HG03469 (cell line): ENCODE results near the gene SMARCB1.

Source experiments
- ATAC-seq: cut with Tn5 transposase; IDR thresholded peaks from one replicate; pipeline ENCODE4 v1.9.1; 2021; ENCODE audit warnings: mild to moderate bottlenecking, moderate library complexity, moderate number of reproducible peaks; ENCODE audit not compliant: unreplicated experiment

SMARCB1 gene

DNA sequence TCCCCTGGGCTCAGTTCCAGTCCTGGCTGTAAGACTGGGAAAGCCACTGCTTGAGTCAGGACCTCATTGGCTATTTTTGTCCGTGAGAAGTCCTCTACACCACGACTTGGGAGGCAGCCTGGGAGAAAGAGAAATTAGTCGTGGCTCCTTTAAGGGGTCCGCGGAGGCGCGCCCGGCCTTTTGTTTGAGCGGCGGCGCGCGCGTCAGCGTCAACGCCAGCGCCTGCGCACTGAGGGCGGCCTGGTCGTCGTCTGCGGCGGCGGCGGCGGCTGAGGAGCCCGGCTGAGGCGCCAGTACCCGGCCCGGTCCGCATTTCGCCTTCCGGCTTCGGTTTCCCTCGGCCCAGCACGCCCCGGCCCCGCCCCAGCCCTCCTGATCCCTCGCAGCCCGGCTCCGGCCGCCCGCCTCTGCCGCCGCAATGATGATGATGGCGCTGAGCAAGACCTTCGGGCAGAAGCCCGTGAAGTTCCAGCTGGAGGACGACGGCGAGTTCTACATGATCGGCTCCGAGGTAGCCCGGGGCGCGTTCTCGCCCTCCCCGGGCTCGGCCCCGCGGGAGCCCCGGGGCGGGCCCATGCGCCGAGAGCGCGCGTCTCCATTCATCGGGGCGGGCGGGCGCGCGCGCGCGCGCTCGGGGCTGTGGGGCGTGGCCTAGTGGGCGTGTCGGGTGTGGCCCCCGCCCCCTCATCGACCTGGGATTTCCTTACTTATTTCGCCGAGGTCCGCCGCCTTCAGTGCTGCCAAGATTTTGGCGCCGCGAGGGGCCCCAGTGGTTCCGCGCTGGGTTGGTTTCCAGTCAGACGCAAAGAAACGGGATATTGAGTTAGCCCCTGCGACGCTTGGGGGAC lies at the start of gene SMARCB1:
Gene SMARCB1, plus strand, starts transcription at position 215 of the 848 bp plus-strand sequence. Its CDS starts 204 bp downstream, at position 419.
- ATAC-seq = no peak

DNA sequence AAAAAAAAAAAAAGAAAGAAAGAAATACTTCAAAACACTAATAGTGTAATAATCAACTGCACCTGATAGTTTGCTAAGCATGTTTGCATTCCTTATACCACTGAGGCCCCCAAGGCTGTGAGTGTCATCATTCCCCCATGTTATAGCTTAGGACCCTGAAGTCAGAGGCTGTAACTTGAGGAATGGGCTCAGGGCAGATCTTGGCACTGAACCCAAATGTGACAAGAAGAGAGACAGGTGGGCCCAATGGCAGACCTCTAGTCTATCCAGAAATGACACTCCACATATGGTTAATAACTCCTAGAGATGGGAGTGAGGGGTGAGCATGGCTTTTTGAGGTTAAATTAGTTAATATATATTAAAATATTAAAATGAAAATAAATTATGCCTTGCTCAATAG lies 49.1 kb upstream of the SMARCB1 start:
- no peak for ATAC-seq

DNA sequence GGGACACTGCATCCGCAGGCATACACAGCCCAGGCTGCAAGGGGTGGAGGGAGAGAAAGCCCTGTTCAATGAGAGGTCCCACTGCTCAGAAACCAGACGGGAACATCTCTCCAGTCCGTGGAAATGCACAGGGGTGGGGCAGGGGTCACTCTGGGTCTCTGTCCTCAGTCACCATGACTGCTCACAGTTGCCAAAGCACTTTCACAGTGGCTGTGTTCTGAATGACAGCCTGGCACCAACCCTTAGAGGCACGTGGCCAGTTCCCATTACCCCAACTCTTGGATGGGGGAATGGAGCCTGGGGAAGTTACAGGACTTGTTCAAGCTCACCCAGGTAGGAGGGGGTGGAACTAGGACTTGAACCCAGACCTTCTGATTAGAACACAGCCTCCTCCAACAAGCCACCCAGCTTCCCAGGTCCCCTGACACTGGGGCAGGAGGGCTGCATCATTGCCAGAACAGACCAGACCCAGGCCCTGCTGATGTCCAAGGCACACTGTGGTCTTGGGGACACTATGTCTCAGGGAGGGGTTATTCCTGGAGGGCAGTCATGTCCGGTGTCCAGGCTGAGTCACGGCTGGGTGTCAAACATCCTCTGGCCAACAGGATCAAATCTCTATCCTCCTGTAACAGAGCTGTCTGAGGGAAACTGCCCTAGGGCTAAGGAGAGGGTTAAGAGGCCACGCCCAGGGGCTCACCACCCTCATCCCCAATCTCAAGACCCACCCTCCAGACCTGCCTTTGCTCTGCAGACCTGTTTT lies 44.1 kb upstream of the SMARCB1 start:
- ATAC-seq = no peak

DNA sequence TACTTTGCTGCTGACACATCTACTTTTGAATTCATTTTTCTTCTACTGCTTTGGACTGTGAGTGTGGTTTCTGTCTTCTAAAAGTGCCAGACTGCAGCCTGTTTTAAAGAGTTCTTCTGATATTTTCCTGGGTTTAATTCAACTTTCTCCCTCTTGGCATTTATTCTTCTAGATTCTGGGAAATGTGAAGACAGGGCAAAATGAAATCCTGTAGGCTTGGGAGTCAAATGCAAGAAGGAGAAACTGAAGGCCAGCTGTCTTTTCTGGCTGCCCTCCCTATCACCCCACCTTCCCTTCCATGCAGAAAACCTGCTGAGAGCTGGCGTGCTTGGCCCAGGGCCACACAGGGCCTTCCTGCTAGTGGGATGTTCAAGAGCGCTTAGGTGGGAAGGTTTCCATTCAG lies 43.5 kb upstream of the SMARCB1 start:
- no peak for ATAC-seq

DNA sequence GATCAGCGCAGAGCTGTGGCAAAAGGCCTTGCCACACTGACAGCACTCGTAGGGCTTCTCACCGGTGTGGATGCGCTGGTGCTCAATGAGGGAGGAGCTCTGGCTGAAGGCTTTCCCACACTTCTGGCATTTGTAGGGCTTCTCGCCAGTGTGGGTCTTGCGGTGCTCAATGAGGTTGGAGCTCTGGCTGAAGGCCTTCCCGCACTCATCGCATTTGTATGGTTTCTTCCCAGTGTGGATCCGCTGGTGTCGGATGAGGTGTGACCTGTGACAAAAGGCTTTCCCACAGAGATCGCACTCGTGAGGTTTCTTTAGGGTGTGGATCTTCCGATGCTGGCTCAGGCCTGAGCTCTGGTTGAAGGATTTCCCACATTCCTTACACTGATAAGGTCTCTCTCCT lies 42.8 kb upstream of the SMARCB1 start:
- no peak for ATAC-seq

DNA sequence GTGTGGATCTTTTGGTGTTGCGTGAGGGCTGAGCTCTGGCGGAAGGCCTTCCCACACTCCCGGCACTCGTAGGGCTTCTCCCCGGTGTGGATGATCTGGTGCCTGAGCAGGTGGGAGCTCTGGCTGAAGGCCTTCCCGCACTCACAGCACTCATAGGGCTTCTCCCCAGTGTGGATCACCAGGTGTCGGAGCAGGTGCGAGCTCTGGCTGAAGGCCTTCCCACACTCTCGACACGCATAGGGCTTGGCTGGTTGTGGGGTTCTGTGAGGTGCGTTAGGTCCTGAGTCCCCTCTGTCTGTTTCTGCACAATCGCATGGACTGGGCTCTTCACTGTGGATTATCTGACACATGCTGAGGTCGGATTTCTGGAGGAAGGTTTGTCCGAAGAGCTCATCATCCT lies 42.3 kb upstream of the SMARCB1 start:
- ATAC-seq = no peak

DNA sequence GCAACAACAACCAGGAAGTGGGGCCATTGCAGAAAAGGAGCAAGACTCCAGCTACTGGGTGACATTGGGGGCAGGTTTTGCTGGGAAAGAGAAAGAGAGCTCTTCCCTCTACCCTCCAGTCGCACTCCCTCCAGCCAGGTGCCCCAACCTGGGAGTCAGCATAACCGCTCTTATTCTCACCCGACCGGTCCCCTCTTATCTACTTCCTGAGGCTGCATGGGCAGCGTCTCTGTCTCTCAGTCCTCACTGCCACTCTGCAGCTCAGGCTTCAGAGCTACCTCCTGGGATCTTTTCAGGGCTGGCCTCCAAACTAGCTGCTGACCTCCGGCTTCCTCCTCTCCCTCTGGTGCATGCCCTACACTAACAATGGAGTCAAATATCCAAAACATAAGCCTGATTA lies 41.0 kb upstream of the SMARCB1 start:
- no peak for ATAC-seq

DNA sequence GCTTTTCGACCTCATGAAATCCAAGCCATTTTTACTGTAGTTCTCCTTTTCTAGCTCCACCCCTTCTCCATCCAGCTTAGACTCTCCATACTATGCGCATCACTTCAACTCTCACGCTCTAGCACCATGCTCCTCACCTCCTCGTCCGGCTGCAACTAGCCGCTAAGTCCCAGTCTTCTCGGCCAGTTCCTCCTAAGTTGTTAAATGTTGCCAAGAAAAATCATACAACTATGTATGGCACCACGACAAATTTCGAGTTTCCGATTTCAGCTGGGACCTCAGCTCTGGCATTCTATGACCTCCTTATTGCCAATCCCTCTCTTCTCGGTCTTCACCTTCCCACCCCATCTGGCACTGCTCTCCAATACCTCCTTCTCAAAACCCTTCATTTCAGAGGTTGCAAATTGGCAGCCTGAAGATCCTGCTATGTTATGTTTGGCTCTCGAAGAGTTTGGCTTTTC lies 36.9 kb upstream of the SMARCB1 start:
- no peak for ATAC-seq

DNA sequence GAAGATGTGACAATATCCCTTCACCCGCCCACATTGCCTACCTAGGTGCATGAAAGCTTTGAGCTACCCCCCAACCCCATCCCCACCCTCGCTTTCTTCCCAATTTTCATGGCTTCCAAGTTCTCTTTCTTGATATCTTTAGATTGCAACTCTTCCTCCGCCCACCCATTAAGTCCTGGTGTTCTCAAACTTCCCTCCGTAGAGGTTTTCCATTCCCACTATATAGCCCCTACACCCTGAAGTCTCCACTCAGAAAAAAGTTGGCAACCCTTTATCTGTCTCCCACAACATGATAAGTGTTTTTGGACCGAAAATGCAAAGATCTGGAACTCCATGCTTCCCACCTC lies 36.4 kb upstream of the SMARCB1 start:
- ATAC-seq = no peak

DNA sequence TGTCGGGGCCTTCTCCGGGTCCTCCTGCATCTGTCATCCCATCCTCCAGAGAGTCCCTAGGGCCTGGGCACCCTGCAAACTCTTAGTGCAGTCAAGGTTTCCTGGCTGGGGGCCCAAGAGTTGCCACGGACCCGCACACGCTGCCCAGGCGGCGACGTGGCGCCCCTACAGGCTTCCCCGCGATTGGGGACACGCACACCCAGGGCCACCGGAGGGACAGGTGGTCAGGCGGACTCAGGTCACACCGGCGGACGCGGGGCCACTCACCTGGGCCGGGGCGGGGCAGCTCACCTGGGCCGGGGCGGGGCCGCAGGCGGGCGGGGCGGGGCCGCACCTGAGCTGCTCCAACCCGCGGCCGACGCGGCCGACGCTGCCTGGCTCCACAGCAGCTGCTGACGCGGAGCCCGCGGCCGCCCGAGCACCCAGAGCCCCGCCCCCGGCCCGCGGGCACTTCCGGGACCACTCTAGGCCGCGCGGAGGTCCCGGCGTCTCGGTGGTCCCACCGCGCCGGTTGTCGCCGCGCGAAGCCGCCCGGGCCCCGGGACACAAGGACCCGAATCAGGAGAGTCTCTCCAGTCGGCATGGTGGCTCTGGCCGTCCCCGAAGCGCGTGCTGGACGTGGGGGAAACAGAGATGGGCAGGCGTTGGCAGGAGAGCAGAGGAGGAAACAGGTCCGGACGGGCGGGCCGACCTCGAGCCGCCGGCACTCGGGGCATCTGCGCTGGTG lies 35.9 kb upstream of the SMARCB1 start, which contains the start of gene ZNF70:
Gene ZNF70, minus strand, starts transcription at position 399 of the 727 bp plus-strand sequence. CDS start 5,972 bp downstream, outside the sequence.
- no peak for ATAC-seq

DNA sequence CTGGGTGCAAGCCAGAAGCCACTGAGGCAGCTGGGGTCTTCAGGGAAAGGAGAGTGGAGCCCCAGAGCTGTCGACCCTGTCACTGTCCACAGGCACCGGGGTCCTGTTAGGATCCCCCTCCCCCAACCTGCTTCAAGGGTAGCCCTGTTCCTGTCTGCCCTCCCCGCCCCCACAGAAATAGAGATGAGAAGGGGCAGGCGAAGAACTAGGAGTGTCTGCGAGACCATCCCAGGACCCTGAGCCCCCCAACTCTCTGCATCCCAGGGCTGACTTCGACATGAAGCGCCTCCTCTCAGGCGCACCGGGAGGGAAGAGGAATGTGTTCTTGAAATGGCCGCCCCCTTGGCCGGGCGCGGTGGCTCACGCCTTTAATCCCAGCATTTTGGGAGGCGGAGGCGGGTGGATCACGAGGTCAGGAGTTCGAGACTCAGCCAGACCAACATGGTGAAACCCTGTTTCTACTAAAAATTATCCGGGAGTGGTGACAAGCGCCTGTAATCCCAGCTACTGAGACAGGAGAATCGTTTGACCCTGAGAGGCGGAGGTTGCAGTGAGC lies 35.2 kb upstream of the SMARCB1 start:
- ATAC-seq = no peak

DNA sequence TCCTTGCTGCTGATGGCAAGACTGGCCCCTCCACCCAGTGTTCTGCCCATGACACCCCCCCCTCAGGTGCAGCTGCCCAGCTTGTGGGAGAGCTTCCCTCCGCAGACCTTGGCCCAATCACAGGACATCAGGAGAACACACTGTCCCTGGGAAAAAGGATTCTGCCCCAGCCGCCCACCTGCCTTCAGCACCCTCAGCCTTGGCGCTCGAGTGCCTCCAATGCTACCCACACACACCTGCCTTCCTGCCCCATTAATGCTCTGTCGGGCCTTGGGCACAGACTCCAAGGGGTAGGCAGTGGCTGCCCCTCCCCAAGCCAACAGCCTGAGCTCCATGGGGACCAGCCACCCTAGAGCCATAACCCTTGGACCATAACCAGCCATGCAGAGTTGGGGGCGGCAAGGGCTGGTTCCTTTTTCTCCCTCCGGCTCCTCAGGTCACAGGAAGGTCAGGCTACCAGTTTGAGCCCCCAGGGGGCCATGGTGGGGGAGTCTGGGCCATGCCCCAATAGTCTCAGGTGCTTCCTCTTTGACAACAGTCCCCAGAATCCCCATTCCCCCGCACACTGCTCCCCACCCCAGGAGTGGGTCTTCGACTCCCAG lies 34.6 kb upstream of the SMARCB1 start:
- no peak for ATAC-seq

DNA sequence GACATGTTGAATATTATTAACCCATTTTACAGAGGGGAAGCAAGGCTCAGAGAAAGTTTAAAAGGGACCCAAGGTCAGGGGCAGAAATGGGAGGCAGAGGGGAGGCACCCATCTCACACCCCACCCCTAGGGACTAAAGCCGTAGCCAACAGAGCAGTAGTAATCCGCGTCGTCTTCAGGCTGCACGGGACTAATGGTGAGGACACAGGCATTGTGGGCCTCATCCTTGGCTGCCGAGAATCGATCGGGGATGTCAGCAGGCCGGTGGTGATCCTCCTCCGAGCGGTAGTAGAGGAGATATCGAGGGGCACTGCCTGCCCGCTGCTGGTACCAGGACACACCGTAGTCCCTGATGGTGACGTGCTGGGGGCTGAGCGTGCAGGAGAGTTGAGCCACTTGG lies 34.0 kb upstream of the SMARCB1 start:
- no peak for ATAC-seq

DNA sequence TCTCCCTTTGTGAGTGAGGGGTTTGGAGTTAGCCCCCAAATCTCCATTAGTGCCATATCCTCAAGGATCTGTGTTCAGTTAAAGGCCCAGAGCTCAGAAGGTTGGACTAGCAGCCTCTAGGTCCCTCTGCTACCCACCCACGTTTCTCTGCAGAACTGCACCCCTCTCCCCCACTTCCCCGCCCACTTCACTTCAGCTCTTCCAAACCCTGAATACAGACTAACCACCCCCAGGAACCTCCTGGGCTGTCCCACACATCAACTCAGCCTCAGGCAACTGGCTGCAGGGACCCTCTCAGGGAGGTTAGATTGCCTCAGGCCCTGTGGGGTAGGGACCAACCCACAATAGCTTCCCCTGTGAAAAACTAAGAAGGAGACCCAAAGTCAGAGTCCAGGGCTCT lies 33.4 kb upstream of the SMARCB1 start:
- ATAC-seq = no peak

DNA sequence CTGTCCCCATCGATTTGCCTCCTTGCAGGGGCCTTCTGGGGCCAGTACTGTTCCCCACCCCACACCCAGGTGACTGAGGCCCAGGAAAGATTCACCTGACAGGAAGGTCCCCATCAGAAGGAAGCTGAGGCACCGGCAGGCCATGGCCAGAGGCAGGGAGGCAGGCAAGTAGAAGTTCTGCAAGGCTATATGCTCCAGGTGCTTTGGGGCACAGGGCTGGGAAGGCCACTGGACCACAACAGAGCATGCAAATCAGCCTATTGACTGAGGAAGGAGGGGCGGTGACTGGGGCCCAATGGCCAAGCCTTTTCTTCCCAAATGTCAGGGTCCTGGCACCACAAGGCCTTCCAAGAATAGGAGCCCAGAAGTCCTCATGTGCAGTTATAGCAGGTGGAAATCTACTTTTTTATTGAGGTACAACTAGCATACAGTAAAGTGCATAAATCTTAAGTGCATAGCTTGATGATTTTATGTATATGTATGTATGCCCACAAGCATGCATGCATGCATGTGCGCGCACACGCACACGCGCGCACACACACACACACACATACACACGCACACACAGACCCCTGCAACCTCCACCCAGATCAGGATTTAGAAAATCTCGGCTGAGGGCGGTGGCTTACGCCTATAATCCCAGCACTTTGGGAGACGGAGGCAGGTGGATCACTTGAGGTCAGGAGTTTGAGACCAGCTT lies 32.4 kb upstream of the SMARCB1 start, which contains the start of gene VPREB3:
Gene VPREB3, minus strand, starts transcription at position 206 of the 700 bp plus-strand sequence. Its CDS starts 62 bp downstream, at position 144.
- no peak for ATAC-seq

DNA sequence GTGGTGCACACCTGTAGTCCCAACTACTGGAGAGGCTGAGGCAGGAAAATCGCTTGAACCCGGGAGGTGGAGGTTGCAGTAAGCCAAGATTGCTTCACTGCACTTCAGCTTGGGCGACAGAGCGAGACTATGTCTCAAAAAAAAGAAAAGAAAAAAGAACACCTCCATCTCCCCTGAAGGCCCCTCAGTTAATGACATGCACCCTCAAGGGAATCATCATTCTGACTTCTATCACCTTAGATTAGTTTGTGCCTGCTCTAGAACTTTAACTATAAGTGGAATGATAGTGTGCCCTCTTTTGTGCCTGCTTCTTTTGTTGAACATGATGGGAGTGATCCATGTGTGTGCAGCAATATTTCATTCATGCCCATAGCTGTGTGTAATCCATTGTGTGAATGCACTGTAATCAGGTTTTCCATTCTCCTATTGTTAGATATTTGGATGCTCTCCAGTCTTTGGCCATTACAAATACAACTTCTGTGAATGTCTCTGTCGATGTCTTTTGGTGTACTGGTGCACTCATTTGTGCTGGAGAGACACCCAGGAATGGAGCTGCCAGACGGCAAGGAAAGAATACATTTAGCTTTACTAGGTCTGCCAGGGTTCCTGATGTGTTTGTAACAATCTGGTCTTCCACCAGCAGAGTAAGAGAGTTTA lies 31.7 kb upstream of the SMARCB1 start:
- ATAC-seq = no peak

DNA sequence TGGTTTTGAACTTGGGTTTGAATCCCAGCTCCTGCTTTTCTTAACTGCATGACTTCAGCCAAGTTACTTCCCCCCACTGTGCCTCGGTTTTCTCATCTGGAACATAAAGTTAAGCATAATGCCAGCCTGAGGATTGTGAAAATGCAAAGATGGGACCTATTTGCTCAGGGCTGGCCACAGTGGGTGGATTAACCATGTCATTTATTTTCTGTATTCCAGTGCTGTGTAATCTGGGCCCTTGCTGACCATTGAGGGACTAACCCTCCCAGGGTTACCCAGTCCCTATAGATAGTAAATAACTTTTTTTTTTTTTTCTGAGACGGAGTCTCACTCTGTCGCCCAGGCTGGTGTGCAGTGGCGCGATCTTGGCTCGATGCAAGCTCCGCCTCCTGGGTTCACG lies 31.1 kb upstream of the SMARCB1 start:
- no peak for ATAC-seq

DNA sequence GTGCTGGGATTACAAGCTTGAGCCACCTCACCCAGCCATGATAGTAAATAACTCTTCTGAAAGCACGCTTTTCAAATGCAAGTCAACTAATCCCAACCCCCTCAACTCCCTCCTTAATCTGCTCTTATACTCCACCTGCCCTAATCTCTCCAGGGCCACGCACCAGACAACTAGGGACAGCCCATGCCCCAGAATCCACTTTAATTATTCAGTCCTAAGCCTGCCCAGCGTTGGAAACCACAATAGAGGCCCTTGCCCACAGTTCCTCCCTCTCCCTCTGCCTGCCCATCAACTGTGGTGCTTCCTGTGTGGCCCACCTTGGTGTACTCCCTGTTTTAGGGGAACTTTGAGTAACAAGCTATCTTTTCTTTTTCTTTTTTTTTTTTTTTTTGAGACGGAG lies 29.9 kb upstream of the SMARCB1 start:
- ATAC-seq = no peak

DNA sequence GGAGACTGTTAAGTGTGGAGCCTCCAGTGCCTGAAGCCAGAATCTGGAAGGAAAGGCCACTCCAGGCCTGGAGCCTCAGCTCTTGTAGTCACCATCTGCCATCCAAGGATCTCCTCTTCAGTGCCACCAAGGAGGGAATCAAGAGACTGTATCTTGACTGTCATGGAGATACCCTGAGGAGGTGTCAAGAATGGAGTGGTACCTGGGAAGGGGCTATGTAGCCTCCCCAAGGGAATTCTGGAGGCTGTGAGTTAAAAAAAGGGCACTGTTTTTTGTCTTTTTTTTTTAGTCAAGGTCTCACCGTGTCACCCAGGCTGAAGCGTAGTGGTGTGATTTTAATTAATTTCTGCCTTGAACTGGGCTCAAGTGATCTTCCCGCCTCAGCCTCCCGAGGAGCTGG lies 27.2 kb upstream of the SMARCB1 start:
- no peak for ATAC-seq
